ENCODE results near the gene AKAP9. TPM values are rescaled to one million over a fixed set of nuclear protein-coding genes. Genes with fewer than 3 reads are reported as not detected.
"Not testable (repeated sequence)": the region's sequence is repeated elsewhere in the genome, so short reads cannot be mapped to it uniquely, and the experiment has no call there.

The AKAP9 gene
- total RNA-seq, 2 donors from 2014 or later = 57.0 to 61.9 TPM

DNA sequence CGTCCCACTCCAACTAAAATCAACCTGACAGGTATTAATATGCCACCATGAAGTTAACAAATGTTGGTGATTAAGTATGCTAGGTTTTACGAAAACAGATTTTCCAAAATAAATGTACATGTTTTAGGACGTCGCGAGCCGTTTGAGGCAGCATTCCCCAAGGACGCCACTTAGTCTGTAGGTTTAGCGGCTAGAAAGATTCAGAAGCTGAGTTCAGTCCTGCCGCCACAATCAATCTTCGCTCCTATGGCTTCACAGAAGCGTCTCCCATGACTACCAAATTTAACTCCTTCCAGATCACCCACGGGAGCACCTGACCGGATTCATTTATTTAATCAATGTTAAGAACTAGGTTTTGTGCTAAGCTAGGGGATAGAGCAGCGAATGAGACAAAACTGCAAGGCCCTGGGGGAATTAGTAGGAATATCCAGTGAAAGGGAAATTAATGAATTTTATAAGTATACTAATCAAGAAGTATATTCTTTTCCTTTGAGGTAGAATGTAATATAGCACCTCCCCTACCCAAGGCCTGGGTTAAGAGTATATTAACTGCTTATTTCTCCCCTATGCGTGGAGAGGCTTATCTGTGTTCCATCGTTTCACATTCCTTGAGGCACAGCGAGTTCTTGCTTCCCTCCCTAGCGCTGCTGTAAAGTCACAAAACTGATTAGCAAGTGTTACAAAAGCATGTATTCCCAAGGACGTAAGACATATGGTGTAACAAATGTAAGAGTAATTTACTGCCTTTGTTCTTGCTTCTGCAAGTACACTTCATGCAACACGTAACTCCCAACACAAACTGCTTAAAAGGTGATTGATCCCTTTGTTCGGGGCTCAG, 194.6 kb downstream of the AKAP9 start:
- Mint-ChIP-seq H3K9me3 (peaks cover 13% of the 10 kb centered on the region), H3K4me3 (peak overlapping the region; percentile 95), H3K27me3 (ENCODE audit: insufficient read depth) (peaks cover 6% of the 10 kb centered on the region), H3K27ac (peak overlapping the region; percentile 100), H3K36me3 (ENCODE audit: low read depth) (peaks cover 7% of the 10 kb centered on the region), H3K4me1 (peaks cover 9% of the 10 kb centered on the region)
- peak overlapping the region; percentile 90 for H3K4me3 ChIP-seq (ENCODE audit: low read length)
- WGBS, 2 experiments (ENCODE audit: insufficient coverage in 1 of 2, insufficient read length in 1 of 2) = 55 to 67% methylated on average over 14 to 20 of the region's 21 CpGs
- DNase-seq = peak; percentile 48
- H3K36me3 ChIP-seq (ENCODE audit: control insufficient read depth, insufficient read depth, low read length) = peaks cover 5% of the 10 kb centered on the region
- H3K9ac ChIP-seq (ENCODE audit: extremely low read depth, low read length, poor library complexity, severe bottlenecking) = peak overlapping the region; percentile 94
- H3K27me3 ChIP-seq (ENCODE audit: control insufficient read depth, insufficient read depth, low read length, poor library complexity, severe bottlenecking) = no peaks in the 10 kb centered on the region
- TF ChIP-seq, protein P1, sequence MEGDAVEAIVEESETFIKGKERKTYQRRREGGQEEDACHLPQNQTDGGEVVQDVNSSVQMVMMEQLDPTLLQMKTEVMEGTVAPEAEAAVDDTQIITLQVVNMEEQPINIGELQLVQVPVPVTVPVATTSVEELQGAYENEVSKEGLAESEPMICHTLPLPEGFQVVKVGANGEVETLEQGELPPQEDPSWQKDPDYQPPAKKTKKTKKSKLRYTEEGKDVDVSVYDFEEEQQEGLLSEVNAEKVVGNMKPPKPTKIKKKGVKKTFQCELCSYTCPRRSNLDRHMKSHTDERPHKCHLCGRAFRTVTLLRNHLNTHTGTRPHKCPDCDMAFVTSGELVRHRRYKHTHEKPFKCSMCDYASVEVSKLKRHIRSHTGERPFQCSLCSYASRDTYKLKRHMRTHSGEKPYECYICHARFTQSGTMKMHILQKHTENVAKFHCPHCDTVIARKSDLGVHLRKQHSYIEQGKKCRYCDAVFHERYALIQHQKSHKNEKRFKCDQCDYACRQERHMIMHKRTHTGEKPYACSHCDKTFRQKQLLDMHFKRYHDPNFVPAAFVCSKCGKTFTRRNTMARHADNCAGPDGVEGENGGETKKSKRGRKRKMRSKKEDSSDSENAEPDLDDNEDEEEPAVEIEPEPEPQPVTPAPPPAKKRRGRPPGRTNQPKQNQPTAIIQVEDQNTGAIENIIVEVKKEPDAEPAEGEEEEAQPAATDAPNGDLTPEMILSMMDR (conservative IDR thresholded peaks at IDR 0.05) = peak; percentile 7
- no peaks in the 10 kb centered on the region for H3K4me1 ChIP-seq (ENCODE audit: control insufficient read depth, insufficient read depth, low read length)
- peak overlapping the region; percentile 98 for H3K27ac ChIP-seq (ENCODE audit: low read depth, low read length)
- H3K9me3 ChIP-seq (ENCODE audit: control insufficient read depth, low read length) = no peaks in the 10 kb centered on the region

DNA sequence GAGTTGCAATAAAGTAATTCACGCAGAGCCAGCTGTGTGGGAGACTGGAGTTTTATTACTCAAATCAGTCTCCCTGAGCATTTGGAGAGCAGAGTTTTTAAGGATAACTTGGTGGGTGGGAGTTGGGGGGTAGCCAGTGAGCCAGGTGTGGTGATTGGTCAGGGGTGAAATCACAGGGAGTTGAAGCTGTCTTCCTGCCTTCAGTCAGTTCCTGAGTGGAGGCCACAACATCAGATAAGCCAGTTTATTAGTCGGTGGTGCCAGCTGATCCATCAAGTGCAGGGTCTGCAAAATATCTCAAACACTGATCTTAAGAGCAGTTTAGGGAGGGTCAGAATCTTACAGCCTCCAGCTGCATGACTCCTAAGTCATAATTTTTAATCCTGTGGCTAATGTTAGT, 196.9 kb downstream of the AKAP9 start:
- WGBS, 2 experiments (ENCODE audit: insufficient coverage in 1 of 2, insufficient read length in 1 of 2) = 85 to 100% methylated on average over 1 to 2 of the region's 2 CpGs
- Mint-ChIP-seq H3K4me1 (peaks cover 7% of the 10 kb centered on the region), H3K4me3 (no peak overlapping the region), H3K27ac (no peak overlapping the region), H3K36me3 (ENCODE audit: low read depth) (no peaks in the 10 kb centered on the region), H3K9me3 (peaks cover 17% of the 10 kb centered on the region), H3K27me3 (ENCODE audit: insufficient read depth) (peaks cover 6% of the 10 kb centered on the region)
- H3K4me3 ChIP-seq (ENCODE audit: low read length) = no peak overlapping the region
- no peak overlapping the region for H3K9ac ChIP-seq (ENCODE audit: extremely low read depth, low read length, poor library complexity, severe bottlenecking)
- H3K27me3 ChIP-seq (ENCODE audit: control insufficient read depth, insufficient read depth, low read length, poor library complexity, severe bottlenecking) = no peaks in the 10 kb centered on the region
- DNase-seq = no peak
- H3K4me1 ChIP-seq (ENCODE audit: control insufficient read depth, insufficient read depth, low read length) = no peaks in the 10 kb centered on the region
- no peaks in the 10 kb centered on the region for H3K36me3 ChIP-seq (ENCODE audit: control insufficient read depth, insufficient read depth, low read length)
- TF ChIP-seq, protein P1 (conservative IDR thresholded peaks at IDR 0.05) = no peak
- H3K27ac ChIP-seq (ENCODE audit: low read depth, low read length) = no peak overlapping the region
- no peaks in the 10 kb centered on the region for H3K9me3 ChIP-seq (ENCODE audit: control insufficient read depth, low read length)

DNA sequence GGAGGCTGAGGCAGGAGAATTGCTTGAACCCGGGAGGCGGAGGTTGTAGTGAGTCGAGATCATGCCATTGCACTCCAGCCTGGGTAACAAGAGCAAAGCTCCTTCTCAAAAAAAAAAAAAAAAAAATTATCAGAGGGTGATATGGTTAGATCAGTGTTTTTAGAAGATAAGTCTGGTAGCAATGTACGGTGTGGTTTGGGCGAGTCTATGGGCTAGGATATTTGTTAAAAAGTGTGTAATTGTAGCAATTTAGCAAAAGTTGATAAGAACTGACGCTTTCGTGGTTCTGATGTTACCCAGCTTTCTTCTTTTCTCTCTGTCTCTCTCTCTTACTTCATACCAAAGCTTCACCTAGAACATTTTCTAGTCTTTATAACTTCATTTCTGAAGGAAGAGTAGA, 200.5 kb downstream of the AKAP9 start:
- Histone ChIP-seq H3K27ac (ENCODE audit: low read depth, low read length) (no peak overlapping the region), H3K4me3 (ENCODE audit: low read length) (no peak overlapping the region), H3K4me1 (ENCODE audit: control insufficient read depth, insufficient read depth, low read length) (no peaks in the 10 kb centered on the region), H3K36me3 (ENCODE audit: control insufficient read depth, insufficient read depth, low read length) (no peaks in the 10 kb centered on the region), H3K9me3 (ENCODE audit: control insufficient read depth, low read length) (no peaks in the 10 kb centered on the region), H3K27me3 (ENCODE audit: control insufficient read depth, insufficient read depth, low read length, poor library complexity, severe bottlenecking) (no peaks in the 10 kb centered on the region), H3K9ac (ENCODE audit: extremely low read depth, low read length, poor library complexity, severe bottlenecking) (no peak overlapping the region)
- H3K9me3 Mint-ChIP-seq = peaks cover 23% of the 10 kb centered on the region
- H3K4me1 Mint-ChIP-seq = no peaks in the 10 kb centered on the region
- TF ChIP-seq, protein P1 (conservative IDR thresholded peaks at IDR 0.05) = no peak
- H3K4me3 Mint-ChIP-seq = no peak overlapping the region
- no peak for DNase-seq
- 96 to 100% methylated on average over 2 to 7 of the region's 7 CpGs for WGBS, 2 experiments (ENCODE audit: insufficient coverage in 1 of 2, insufficient read length in 1 of 2)
- peaks cover under 1% of the 10 kb centered on the region for H3K27me3 Mint-ChIP-seq (ENCODE audit: insufficient read depth)
- H3K27ac Mint-ChIP-seq = no peak overlapping the region
- H3K36me3 Mint-ChIP-seq (ENCODE audit: low read depth) = no peaks in the 10 kb centered on the region

DNA sequence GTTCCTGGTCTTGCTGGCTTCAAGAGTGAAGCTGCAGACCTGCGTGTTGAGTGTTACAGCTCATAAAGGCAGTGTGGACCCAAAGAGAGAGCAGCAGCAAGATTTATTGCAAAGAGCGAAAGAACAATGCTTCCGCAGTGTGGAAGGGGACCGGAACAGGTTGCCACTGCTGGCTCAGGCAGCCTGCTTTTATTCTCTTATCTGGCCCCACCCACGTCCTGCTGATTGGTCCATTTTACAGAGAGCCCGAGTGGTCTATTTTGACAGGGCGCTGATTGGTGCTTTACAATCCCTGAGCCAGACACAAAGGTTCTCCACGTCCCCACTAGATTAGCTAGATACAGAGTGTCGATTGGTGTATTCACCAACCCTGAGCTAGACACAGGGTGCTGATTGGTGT, 202.1 kb downstream of the AKAP9 start:
- H3K4me1 Mint-ChIP-seq; H3K4me1 ChIP-seq (ENCODE audit: control insufficient read depth, insufficient read depth, low read length); H3K36me3 Mint-ChIP-seq (ENCODE audit: low read depth); H3K4me3 Mint-ChIP-seq; DNase-seq; H3K9me3 ChIP-seq (ENCODE audit: control insufficient read depth, low read length); H3K27ac Mint-ChIP-seq; H3K4me3 ChIP-seq (ENCODE audit: low read length); H3K36me3 ChIP-seq (ENCODE audit: control insufficient read depth, insufficient read depth, low read length); H3K27me3 ChIP-seq (ENCODE audit: control insufficient read depth, insufficient read depth, low read length, poor library complexity, severe bottlenecking); H3K27me3 Mint-ChIP-seq (ENCODE audit: insufficient read depth); H3K9ac ChIP-seq (ENCODE audit: extremely low read depth, low read length, poor library complexity, severe bottlenecking); H3K27ac ChIP-seq (ENCODE audit: low read depth, low read length): not testable (repeated sequence)
- peaks cover 23% of the 10 kb centered on the region for H3K9me3 Mint-ChIP-seq
- WGBS, 2 experiments (ENCODE audit: insufficient coverage in 1 of 2, insufficient read length in 1 of 2) = 89 to 93% methylated on average over 7 to 9 of the region's 9 CpGs

DNA sequence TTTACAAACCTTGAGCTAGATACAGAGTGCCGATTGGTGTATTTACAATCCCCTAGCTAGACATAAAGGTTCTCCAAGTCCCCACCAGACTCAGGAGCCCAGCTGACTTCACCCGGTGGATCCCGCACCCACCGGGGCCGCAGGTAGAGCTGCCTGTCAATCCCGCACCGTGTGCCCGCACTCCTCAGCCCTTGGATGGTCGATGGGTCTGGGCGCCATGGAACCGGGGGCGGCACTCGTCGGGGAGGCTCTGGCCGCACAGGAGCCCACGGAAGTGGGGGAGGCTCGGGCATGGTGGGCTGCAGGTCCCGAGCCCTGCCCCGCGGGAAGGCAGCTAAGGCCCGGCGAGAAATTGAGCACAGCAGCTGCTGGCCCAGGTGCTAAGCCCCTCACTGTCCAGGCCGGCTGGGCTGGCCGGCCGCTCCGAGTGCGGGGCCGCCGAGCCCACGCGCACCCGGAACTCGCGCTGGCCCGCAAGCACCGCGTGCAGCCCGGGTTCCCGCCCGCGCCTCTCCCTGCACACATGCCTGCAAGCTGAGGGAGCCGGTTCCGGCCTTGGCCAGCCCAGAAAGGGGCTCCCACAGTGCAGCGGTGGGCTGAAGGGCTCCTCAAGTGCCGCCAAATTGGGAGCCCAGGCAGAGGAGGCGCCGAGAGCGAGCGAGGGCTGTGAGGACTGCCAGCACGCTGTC, 202.7 kb downstream of the AKAP9 start:
- H3K4me1 Mint-ChIP-seq; H3K27me3 Mint-ChIP-seq (ENCODE audit: insufficient read depth); H3K9me3 ChIP-seq (ENCODE audit: control insufficient read depth, low read length); H3K36me3 ChIP-seq (ENCODE audit: control insufficient read depth, insufficient read depth, low read length); H3K27me3 ChIP-seq (ENCODE audit: control insufficient read depth, insufficient read depth, low read length, poor library complexity, severe bottlenecking); H3K9ac ChIP-seq (ENCODE audit: extremely low read depth, low read length, poor library complexity, severe bottlenecking); H3K4me1 ChIP-seq (ENCODE audit: control insufficient read depth, insufficient read depth, low read length); H3K4me3 ChIP-seq (ENCODE audit: low read length); H3K4me3 Mint-ChIP-seq; DNase-seq; H3K36me3 Mint-ChIP-seq (ENCODE audit: low read depth); H3K27ac Mint-ChIP-seq; H3K27ac ChIP-seq (ENCODE audit: low read depth, low read length): not testable (repeated sequence)
- H3K9me3 Mint-ChIP-seq = peaks cover 23% of the 10 kb centered on the region
- 87 to 93% methylated on average over 16 to 49 of the region's 50 CpGs for WGBS, 2 experiments (ENCODE audit: insufficient coverage in 1 of 2, insufficient read length in 1 of 2)
